Measurements from ENCODE around the gene CRACDL. TPM values are rescaled to one million over a fixed set of nuclear protein-coding genes. Genes with fewer than 3 reads are reported as not detected.

Gene CRACDL
- total RNA-seq, 2 experiments from 2014 or later: 0.59 TPM; not detected in 1

- Mint-ChIP-seq H3K9me3 (ENCODE audit: low read depth) (no peaks in the 10 kb centered on the region), H3K27me3 (no peaks in the 10 kb centered on the region), H3K4me1 (peaks cover 29% of the 10 kb centered on the region), H3K27ac (peak overlapping the region; percentile 79), H3K36me3 (ENCODE audit: low read depth) (no peaks in the 10 kb centered on the region), H3K4me3 (no peak overlapping the region)
- ATAC-seq (peak; percentile 78), DNase-seq (peak; percentile 57)
- ChIA-PET POLR2A (interaction anchor here (0.6 to 1.9 kb wide), 3 partner anchors 105 to 186 kb away, joined by 3 to 9 read pairs (median 6); partner anchors contain the start of gene MGAT4A), CTCF (interaction anchor here (0.6 to 5.7 kb wide), 9 partner anchors 62 to 229 kb away, joined by 3 to 41 read pairs (median 3); no protein-coding TSS in a partner anchor)
- intact Hi-C loops (cut with DNase I, micrococcal nuclease): loop anchor here (2.0 to 5.0 kb wide), 5 partner anchors 65 to 341 kb away; no protein-coding TSS in a partner anchor
Observed at GRCh38 chr2:98835831-98836385, 100.1 kb downstream of the CRACDL start.

- DNase-seq (no peak), ATAC-seq (no peak)
- Mint-ChIP-seq H3K36me3 (ENCODE audit: low read depth) (no peaks in the 10 kb centered on the region), H3K4me3 (no peak overlapping the region), H3K4me1 (peaks cover 41% of the 10 kb centered on the region), H3K9me3 (ENCODE audit: low read depth) (no peaks in the 10 kb centered on the region), H3K27ac (no peak overlapping the region), H3K27me3 (no peaks in the 10 kb centered on the region)
- CTCF ChIA-PET: no interaction called here
- POLR2A ChIA-PET: no interaction called here
- intact Hi-C loops (cut with DNase I, micrococcal nuclease): no loop called here
Observed at GRCh38 chr2:98833917-98834263, 102.1 kb downstream of the CRACDL start.

- no peak overlapping the region for H3K27ac Mint-ChIP-seq
- H3K4me1 Mint-ChIP-seq: peaks cover 46% of the 10 kb centered on the region
- CTCF ChIA-PET: interaction anchor here (0.6 to 0.9 kb wide), 2 partner anchors 56 to 184 kb away, joined by 4 read pairs; no protein-coding TSS in a partner anchor
- no peaks in the 10 kb centered on the region for H3K27me3 Mint-ChIP-seq
- H3K36me3 Mint-ChIP-seq (ENCODE audit: low read depth): no peaks in the 10 kb centered on the region
- no peak overlapping the region for H3K4me3 Mint-ChIP-seq
- intact Hi-C loops (cut with DNase I, micrococcal nuclease): no loop called here
- POLR2A ChIA-PET: no interaction called here
- peak; percentile 47 for DNase-seq
- H3K9me3 Mint-ChIP-seq (ENCODE audit: low read depth): no peaks in the 10 kb centered on the region
- peak; percentile 31 for ATAC-seq
Observed at GRCh38 chr2:98833172-98833916, 102.7 kb downstream of the CRACDL start.

DNA sequence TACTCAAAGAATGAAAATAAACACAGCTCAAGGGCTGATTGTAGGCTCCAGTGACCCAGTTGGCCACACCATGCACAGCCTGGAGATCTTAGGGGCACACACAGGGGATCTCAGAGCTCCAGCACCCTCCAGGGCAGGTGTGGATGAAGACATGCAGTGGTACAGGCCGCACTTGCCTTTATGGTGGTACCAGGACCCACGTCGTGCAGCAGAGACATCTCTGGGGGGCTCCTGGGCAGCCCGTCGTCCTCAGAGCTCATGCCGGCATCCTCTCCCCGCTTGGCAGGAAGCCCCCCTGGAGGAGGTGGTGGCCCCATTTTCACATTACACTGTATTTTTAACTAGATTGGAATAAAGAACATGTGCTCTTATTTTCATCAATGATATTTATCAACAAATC, 103.9 kb downstream of the CRACDL start:
- ChIA-PET CTCF (interaction anchor here (0.6 to 1.7 kb wide), 5 partner anchors 8 to 183 kb away, joined by 3 to 8 read pairs (median 4); no protein-coding TSS in a partner anchor), POLR2A (no interaction called here)
- Mint-ChIP-seq H3K27ac (no peak overlapping the region), H3K4me1 (peaks cover 52% of the 10 kb centered on the region), H3K4me3 (no peak overlapping the region), H3K36me3 (ENCODE audit: low read depth) (no peaks in the 10 kb centered on the region), H3K27me3 (no peaks in the 10 kb centered on the region), H3K9me3 (ENCODE audit: low read depth) (no peaks in the 10 kb centered on the region)
- no peak for ATAC-seq
- DNase-seq: no peak
- intact Hi-C loops (cut with DNase I, micrococcal nuclease): no loop called here

DNA sequence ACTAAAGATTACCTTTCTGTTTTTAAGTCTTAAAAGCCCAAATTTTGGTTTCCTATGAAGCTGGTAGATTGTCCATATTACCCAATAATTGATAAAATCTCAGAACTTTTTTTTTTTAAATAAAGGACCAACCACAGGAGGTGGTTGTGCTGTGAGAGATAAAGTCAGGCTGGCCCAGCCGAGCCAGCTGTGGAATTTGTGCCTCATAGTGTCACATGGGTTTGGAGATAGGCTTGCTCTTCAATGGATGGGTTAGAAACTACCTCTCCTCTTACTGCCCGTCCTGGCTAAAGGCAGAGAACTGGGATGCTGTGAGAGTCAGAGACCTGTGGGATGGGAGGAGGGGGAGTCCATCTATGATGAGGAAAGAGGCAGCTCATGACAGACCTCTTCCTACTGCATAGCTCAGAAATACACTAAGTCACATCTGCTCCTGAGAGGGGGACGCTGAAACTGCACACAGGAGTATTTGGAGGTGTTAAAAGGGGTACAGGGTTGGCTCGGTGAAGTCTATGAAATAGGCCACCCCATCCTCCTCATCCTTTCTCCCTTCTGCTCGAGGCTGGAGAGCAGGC, 105.4 kb downstream of the CRACDL start:
- intact Hi-C loops (cut with DNase I, micrococcal nuclease): no loop called here
- no peak overlapping the region for H3K4me3 Mint-ChIP-seq
- no peak for ATAC-seq
- no peak for DNase-seq
- no peak overlapping the region for H3K27ac Mint-ChIP-seq
- ChIA-PET POLR2A (no interaction called here), CTCF (interaction anchor here (0.7 to 1.7 kb wide), 2 partner anchors 9 kb away, joined by 4 to 6 read pairs; no protein-coding TSS in a partner anchor)
- H3K9me3 Mint-ChIP-seq (ENCODE audit: low read depth): no peaks in the 10 kb centered on the region
- peaks cover 41% of the 10 kb centered on the region for H3K4me1 Mint-ChIP-seq
- H3K36me3 Mint-ChIP-seq (ENCODE audit: low read depth): no peaks in the 10 kb centered on the region
- no peaks in the 10 kb centered on the region for H3K27me3 Mint-ChIP-seq

DNA sequence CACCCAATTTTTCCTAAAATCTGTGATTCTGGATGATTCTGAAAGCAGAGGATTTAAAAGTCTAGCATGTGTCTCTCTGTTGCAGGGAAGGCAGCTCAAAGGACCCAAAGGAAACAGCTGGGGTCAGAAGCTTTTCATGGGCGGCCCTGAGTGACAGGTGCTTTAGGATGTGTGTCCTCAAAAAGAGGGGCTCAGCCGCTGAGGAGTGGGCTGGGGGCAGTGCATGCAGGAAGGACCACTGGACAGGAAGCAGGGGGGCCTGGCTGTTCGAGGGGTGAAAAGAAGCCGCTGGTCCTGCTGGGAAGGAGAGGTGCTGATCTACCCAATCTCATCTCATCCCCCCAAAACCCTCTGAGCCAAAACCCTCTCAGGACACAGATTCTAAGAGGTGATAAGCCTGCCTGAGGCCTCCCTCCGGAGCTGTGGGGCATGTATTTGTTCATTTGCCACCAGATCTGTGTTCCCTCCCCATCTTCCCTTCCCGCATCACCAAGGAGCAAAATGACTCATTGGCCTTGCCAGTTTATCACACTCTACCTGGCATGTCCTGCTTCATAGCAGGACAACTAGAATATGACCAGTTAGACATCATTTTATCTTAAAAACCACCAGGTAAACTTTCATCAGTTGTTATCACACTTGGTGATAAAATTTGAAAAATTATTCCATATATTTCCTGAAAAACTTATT, 106.3 kb downstream of the CRACDL start:
- ATAC-seq (no peak), DNase-seq (no peak)
- no peak overlapping the region for H3K27ac Mint-ChIP-seq
- intact Hi-C loops (cut with DNase I, micrococcal nuclease): no loop called here
- H3K4me3 Mint-ChIP-seq: no peak overlapping the region
- H3K9me3 Mint-ChIP-seq (ENCODE audit: low read depth): no peaks in the 10 kb centered on the region
- H3K4me1 Mint-ChIP-seq: peaks cover 35% of the 10 kb centered on the region
- POLR2A ChIA-PET: no interaction called here
- H3K27me3 Mint-ChIP-seq: no peaks in the 10 kb centered on the region
- CTCF ChIA-PET: interaction anchor here (0.7 to 3.2 kb wide), 5 partner anchors 11 to 180 kb away, joined by 3 to 17 read pairs (median 4); no protein-coding TSS in a partner anchor
- no peaks in the 10 kb centered on the region for H3K36me3 Mint-ChIP-seq (ENCODE audit: low read depth)

- Mint-ChIP-seq H3K9me3 (ENCODE audit: low read depth) (no peaks in the 10 kb centered on the region), H3K4me1 (peaks cover 36% of the 10 kb centered on the region), H3K4me3 (no peak overlapping the region), H3K27ac (peak overlapping the region; percentile 32), H3K27me3 (no peaks in the 10 kb centered on the region), H3K36me3 (ENCODE audit: low read depth) (no peaks in the 10 kb centered on the region)
- CTCF ChIA-PET: interaction anchor here (0.6 to 3.2 kb wide), 8 partner anchors 9 to 201 kb away, joined by 3 to 17 read pairs (median 4); no protein-coding TSS in a partner anchor
- no peak for ATAC-seq
- DNase-seq: no peak
- intact Hi-C loops (cut with DNase I, micrococcal nuclease): no loop called here
- POLR2A ChIA-PET: no interaction called here
Observed at GRCh38 chr2:98828793-98829371, 107.1 kb downstream of the CRACDL start.

DNA sequence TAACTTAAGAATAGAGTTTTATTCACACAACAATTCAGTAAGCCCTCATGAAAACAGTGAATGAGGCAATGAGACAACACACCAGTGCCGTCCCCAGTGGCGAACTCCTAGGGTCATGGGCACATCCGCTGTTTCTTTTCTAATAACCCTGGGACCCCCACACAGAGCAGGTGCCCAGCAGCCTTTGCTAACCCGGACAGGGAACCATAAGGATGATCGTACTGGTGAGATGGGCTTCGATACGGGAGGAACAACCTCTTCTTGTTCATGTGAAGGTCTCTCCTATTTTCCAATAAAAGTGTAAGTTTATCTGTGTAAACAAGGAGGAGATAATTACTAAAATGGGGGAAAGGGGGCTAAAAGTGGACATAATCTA, 107.7 kb downstream of the CRACDL start:
- Mint-ChIP-seq H3K9me3 (ENCODE audit: low read depth) (no peaks in the 10 kb centered on the region), H3K27me3 (peaks cover under 1% of the 10 kb centered on the region), H3K36me3 (ENCODE audit: low read depth) (peaks cover under 1% of the 10 kb centered on the region), H3K4me1 (peaks cover 33% of the 10 kb centered on the region), H3K4me3 (no peak overlapping the region), H3K27ac (peak overlapping the region; percentile 68)
- ATAC-seq: no peak
- ChIA-PET POLR2A (no interaction called here), CTCF (interaction anchor here (0.6 to 3.2 kb wide), 4 partner anchors 8 to 201 kb away, joined by 3 to 17 read pairs (median 4); no protein-coding TSS in a partner anchor)
- no peak for DNase-seq
- intact Hi-C loops (cut with DNase I, micrococcal nuclease): no loop called here

GRCh38 chr2:98827625-98828368, 108.2 kb downstream of the CRACDL start:
- Mint-ChIP-seq H3K4me1 (peaks cover 30% of the 10 kb centered on the region), H3K36me3 (ENCODE audit: low read depth) (peaks cover 2% of the 10 kb centered on the region), H3K27me3 (peaks cover 2% of the 10 kb centered on the region), H3K27ac (no peak overlapping the region), H3K4me3 (no peak overlapping the region), H3K9me3 (ENCODE audit: low read depth) (no peaks in the 10 kb centered on the region)
- ATAC-seq (no peak), DNase-seq (no peak)
- intact Hi-C loops (cut with DNase I, micrococcal nuclease): no loop called here
- POLR2A ChIA-PET: no interaction called here
- CTCF ChIA-PET: interaction anchor here (0.6 to 3.2 kb wide), 3 partner anchors 8 to 200 kb away, joined by 3 to 17 read pairs (median 3); no protein-coding TSS in a partner anchor

DNA sequence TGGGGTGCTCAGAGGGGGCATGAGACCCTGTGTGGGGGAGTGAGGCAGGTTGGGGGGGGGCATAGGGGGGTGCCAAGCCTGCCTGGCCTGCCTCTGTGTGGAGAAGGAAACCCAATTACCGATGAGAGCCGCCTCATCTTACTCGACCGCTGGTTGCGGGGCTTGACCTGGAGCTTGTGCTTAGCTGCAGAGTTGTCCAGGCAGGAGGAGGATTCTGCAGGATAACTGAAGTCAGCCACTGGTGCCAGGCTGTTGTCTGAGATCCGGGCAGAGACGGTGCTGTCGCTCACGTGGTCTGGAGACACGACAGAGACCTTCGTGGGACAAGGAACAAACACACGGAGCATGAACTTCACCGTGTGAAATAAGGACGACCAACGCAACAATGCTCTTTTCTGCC, 109.2 kb downstream of the CRACDL start:
- intact Hi-C loops (cut with DNase I, micrococcal nuclease): no loop called here
- H3K4me3 Mint-ChIP-seq: no peak overlapping the region
- POLR2A ChIA-PET: no interaction called here
- no peaks in the 10 kb centered on the region for H3K9me3 Mint-ChIP-seq (ENCODE audit: low read depth)
- peaks cover 29% of the 10 kb centered on the region for H3K4me1 Mint-ChIP-seq
- DNase-seq: no peak
- H3K36me3 Mint-ChIP-seq (ENCODE audit: low read depth): peaks cover 2% of the 10 kb centered on the region
- CTCF ChIA-PET: interaction anchor here (3.2 kb wide), 1 partner anchor 177 kb away, joined by 17 read pairs; no protein-coding TSS in a partner anchor
- peaks cover 2% of the 10 kb centered on the region for H3K27me3 Mint-ChIP-seq
- no peak for ATAC-seq
- H3K27ac Mint-ChIP-seq: no peak overlapping the region

Measured in activated CD4-positive, alpha-beta T cell treated with anti-CD3 and anti-CD28 coated beads for 36 hours (primary cell).